Stimulated activated naive CD8-positive, alpha-beta T cell treated with anti-CD3 and anti-CD28 coated beads, Interleukin-15, amount 100 ng/mL, for 72 hours (primary cell): Measurements from ENCODE around the gene PDLIM5.
"Not testable (repeated sequence)": the region's sequence is repeated elsewhere in the genome, so short reads cannot be mapped to it uniquely, and the experiment has no call there.

Experiments used
- ATAC-seq: fragments of 150-1000 bp; cut with Tn5 transposase; 2 replicates; pipeline ENCODE4 v1.10.0; 2021; ENCODE audit warnings: mild to moderate bottlenecking, moderate library complexity
- DNase-seq, 2 donors: peaks; one replicate each; pipeline ENCODE4 v3.0.0; 2021 to 2022
- H3K27ac Mint-ChIP-seq, 2 donors: one replicate each; pipeline ENCODE4 v1.8.0; 2022; ENCODE audit warnings: mild to moderate bottlenecking in 2 of 2, mixed read lengths in 2 of 2, moderate library complexity in 2 of 2
- H3K27me3 Mint-ChIP-seq: one replicate; pipeline ENCODE4 v1.8.0; 2022; ENCODE audit warnings: mixed read lengths
- H3K4me1 Mint-ChIP-seq: one replicate; pipeline ENCODE4 v1.8.0; 2022; ENCODE audit warnings: mild to moderate bottlenecking, mixed read lengths
- H3K4me3 Mint-ChIP-seq, 2 donors: one replicate each; pipeline ENCODE4 v1.8.0; 2022; ENCODE audit warnings: mild to moderate bottlenecking in 2 of 2, mixed read lengths in 2 of 2, moderate library complexity in 1 of 2
- H3K9me3 Mint-ChIP-seq, 2 donors: one replicate each; pipeline ENCODE4 v1.8.0; 2022; ENCODE audit warnings: mixed read lengths in 2 of 2

PDLIM5 gene

GRCh38 chr4:94468093-94468769 lies 16.5 kb downstream of the PDLIM5 start:
- no peak for DNase-seq
- Mint-ChIP-seq H3K9me3 (peaks cover 0 to 13% of the 10 kb centered on the region in 2 donors), H3K27ac (no peak overlapping the region), H3K4me3 (no peak overlapping the region), H3K4me1 (no peaks in the 10 kb centered on the region), H3K27me3 (no peaks in the 10 kb centered on the region)
- ATAC-seq = no peak

GRCh38 chr4:94469221-94469784 lies 17.6 kb downstream of the PDLIM5 start:
- Mint-ChIP-seq H3K27me3 (no peaks in the 10 kb centered on the region), H3K4me3 (no peak overlapping the region), H3K9me3 (peaks cover 0 to 13% of the 10 kb centered on the region in 2 donors), H3K4me1 (no peaks in the 10 kb centered on the region), H3K27ac (no peak overlapping the region)
- ATAC-seq (no peak), DNase-seq (no peak)

- H3K27me3 Mint-ChIP-seq = no peaks in the 10 kb centered on the region
- H3K4me3 Mint-ChIP-seq = no peak overlapping the region
- DNase-seq = no peak
These were observed 18.4 kb downstream of the PDLIM5 start for GRCh38 chr4:94470132-94470531.

GRCh38 chr4:94470782-94471181 lies 19.0 kb downstream of the PDLIM5 start:
- peaks cover 0 to 13% of the 10 kb centered on the region in 2 donors for H3K9me3 Mint-ChIP-seq
- ATAC-seq, H3K4me3 Mint-ChIP-seq, DNase-seq, H3K27me3 Mint-ChIP-seq, H3K4me1 Mint-ChIP-seq, H3K27ac Mint-ChIP-seq: not testable (repeated sequence)

More at GRCh38 chr4:94470132-94470531, 18.4 kb downstream of the PDLIM5 start:
- no peak overlapping the region for H3K27ac Mint-ChIP-seq
- H3K4me1 Mint-ChIP-seq = no peaks in the 10 kb centered on the region
- ATAC-seq = no peak
- peaks cover 0 to 13% of the 10 kb centered on the region in 2 donors for H3K9me3 Mint-ChIP-seq

GRCh38 chr4:94472056-94472826 lies 20.5 kb downstream of the PDLIM5 start:
- Mint-ChIP-seq H3K27me3 (no peaks in the 10 kb centered on the region), H3K9me3 (peaks cover 0 to 13% of the 10 kb centered on the region in 2 donors), H3K4me3 (no peak overlapping the region), H3K4me1 (no peaks in the 10 kb centered on the region), H3K27ac (no peak overlapping the region)
- DNase-seq = no peak
- ATAC-seq = no peak

GRCh38 chr4:94475050-94475449 lies 23.3 kb downstream of the PDLIM5 start:
- Mint-ChIP-seq H3K27ac (no peak overlapping the region), H3K27me3 (no peaks in the 10 kb centered on the region), H3K4me3 (no peak overlapping the region), H3K9me3 (peaks cover 0 to 6% of the 10 kb centered on the region in 2 donors), H3K4me1 (no peaks in the 10 kb centered on the region)
- ATAC-seq (no peak), DNase-seq (no peak)

- no peak for DNase-seq
- Mint-ChIP-seq H3K4me3 (no peak overlapping the region), H3K27ac (no peak overlapping the region), H3K4me1 (no peaks in the 10 kb centered on the region), H3K9me3 (peaks cover 0 to 2% of the 10 kb centered on the region in 2 donors), H3K27me3 (no peaks in the 10 kb centered on the region)
- no peak for ATAC-seq
These were observed 24.1 kb downstream of the PDLIM5 start for GRCh38 chr4:94475794-94476193.

GRCh38 chr4:94477227-94477626 lies 25.5 kb downstream of the PDLIM5 start:
- no peak overlapping the region for H3K27ac Mint-ChIP-seq
- H3K27me3 Mint-ChIP-seq = no peaks in the 10 kb centered on the region
- H3K4me1 Mint-ChIP-seq = no peaks in the 10 kb centered on the region
- no peak for ATAC-seq
- no peak overlapping the region for H3K4me3 Mint-ChIP-seq
- DNase-seq = no peak
- no peaks in the 10 kb centered on the region for H3K9me3 Mint-ChIP-seq

GRCh38 chr4:94478805-94479204 lies 27.1 kb downstream of the PDLIM5 start:
- H3K9me3 Mint-ChIP-seq, H3K4me1 Mint-ChIP-seq, H3K27ac Mint-ChIP-seq, ATAC-seq, H3K4me3 Mint-ChIP-seq, H3K27me3 Mint-ChIP-seq, DNase-seq: not testable (repeated sequence)

- no peaks in the 10 kb centered on the region for H3K27me3 Mint-ChIP-seq
- no peaks in the 10 kb centered on the region for H3K9me3 Mint-ChIP-seq
- ATAC-seq (no peak), DNase-seq (no peak)
- peak overlapping the region in 1 of 2 donors; percentile 69 for H3K27ac Mint-ChIP-seq
- peaks cover 2% of the 10 kb centered on the region for H3K4me1 Mint-ChIP-seq
- no peak overlapping the region for H3K4me3 Mint-ChIP-seq
These were observed 27.8 kb downstream of the PDLIM5 start for GRCh38 chr4:94479358-94480141.

GRCh38 chr4:94480362-94480951 lies 28.7 kb downstream of the PDLIM5 start:
- H3K9me3 Mint-ChIP-seq = no peaks in the 10 kb centered on the region
- no peak for DNase-seq
- peaks cover 9% of the 10 kb centered on the region for H3K4me1 Mint-ChIP-seq
- no peaks in the 10 kb centered on the region for H3K27me3 Mint-ChIP-seq
- no peak for ATAC-seq
- H3K4me3 Mint-ChIP-seq = no peak overlapping the region
- no peak overlapping the region for H3K27ac Mint-ChIP-seq

GRCh38 chr4:94483895-94484294 lies 32.2 kb downstream of the PDLIM5 start:
- no peak for ATAC-seq
- peaks cover 9% of the 10 kb centered on the region for H3K4me1 Mint-ChIP-seq
- H3K27me3 Mint-ChIP-seq = no peaks in the 10 kb centered on the region
- no peak overlapping the region for H3K27ac Mint-ChIP-seq
- H3K4me3 Mint-ChIP-seq = no peak overlapping the region
- no peak for DNase-seq
- H3K9me3 Mint-ChIP-seq = no peaks in the 10 kb centered on the region

- no peak overlapping the region for H3K27ac Mint-ChIP-seq
- DNase-seq = no peak
- peaks cover 9% of the 10 kb centered on the region for H3K4me1 Mint-ChIP-seq
- H3K27me3 Mint-ChIP-seq = no peaks in the 10 kb centered on the region
- no peak overlapping the region for H3K4me3 Mint-ChIP-seq
- ATAC-seq = no peak
- no peaks in the 10 kb centered on the region for H3K9me3 Mint-ChIP-seq
These were observed 33.1 kb downstream of the PDLIM5 start for GRCh38 chr4:94484818-94485217.

GRCh38 chr4:94486372-94486801 lies 34.6 kb downstream of the PDLIM5 start:
- ATAC-seq = no peak
- no peak overlapping the region for H3K27ac Mint-ChIP-seq
- no peaks in the 10 kb centered on the region for H3K27me3 Mint-ChIP-seq
- H3K4me1 Mint-ChIP-seq = peaks cover 9% of the 10 kb centered on the region
- no peak overlapping the region for H3K4me3 Mint-ChIP-seq
- no peaks in the 10 kb centered on the region for H3K9me3 Mint-ChIP-seq
- no peak for DNase-seq

- no peak for DNase-seq
- Mint-ChIP-seq H3K4me1 (peaks cover 9% of the 10 kb centered on the region), H3K27ac (no peak overlapping the region), H3K9me3 (no peaks in the 10 kb centered on the region), H3K4me3 (no peak overlapping the region), H3K27me3 (no peaks in the 10 kb centered on the region)
- ATAC-seq = no peak
These were observed 36.9 kb downstream of the PDLIM5 start for GRCh38 chr4:94488670-94489069.
